GM19397 (cell line): ENCODE results near the gene LRP1B.
"Not testable (repeated sequence)": the region's sequence is repeated elsewhere in the genome, so short reads cannot be mapped to it uniquely, and the experiment has no call there.

Experiments
- ATAC-seq: cut with Tn5 transposase; IDR thresholded peaks from one replicate; pipeline ENCODE4 v1.9.1; 2021; ENCODE audit warnings: mild to moderate bottlenecking, moderate library complexity; ENCODE audit not compliant: unreplicated experiment

The LRP1B gene

DNA sequence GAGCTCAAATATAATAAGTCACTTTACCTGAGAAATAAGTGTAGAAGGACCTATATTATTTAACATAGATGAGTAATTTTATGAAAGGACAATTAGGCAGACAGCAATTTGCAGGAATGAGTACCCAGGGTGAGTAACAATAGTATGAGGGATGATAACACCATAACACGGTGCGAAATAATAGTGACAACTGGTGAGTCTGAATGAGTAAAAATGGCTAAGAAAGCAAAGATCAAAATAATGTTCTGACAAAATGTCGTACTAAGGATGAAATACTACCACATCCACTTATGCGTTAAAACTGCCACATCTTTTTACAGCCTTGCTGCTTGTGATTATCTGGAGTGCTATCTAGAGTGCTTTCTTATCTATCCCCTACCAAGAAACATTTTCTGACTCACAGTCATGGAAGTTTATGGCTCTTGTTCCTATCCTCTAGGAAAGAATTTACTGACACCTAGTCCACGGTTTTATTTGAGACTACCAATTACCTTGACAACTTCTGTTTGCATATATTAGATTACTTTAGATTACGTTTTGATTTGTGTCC, 929.7 kb downstream of the LRP1B start:
- no peak for ATAC-seq

GRCh38 chr2:141200191-141200590, 930.6 kb downstream of the LRP1B start:
- no peak for ATAC-seq

- ATAC-seq, result no peak
Measured at GRCh38 chr2:141199711-141200110, 931.1 kb downstream of the LRP1B start.

DNA sequence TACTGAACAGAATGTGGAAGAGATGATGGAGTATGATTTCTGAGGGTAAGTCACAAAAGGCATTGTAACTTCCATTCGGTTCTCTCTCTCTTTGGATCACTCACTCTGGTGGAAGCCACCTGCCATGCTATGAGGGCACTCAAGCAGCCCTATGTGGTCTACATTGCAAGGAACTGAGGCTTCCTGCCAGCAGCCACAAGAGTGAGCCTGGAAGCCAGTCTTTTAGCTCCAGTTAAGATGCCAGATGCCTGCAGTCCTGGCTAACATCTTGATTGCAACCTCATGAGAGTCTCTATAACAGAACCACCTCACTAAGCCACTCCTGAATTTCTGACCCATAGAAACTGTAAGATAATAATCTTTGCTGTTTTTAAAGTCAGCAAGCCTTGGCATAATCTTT, 935.7 kb downstream of the LRP1B start:
- no peak for ATAC-seq

- ATAC-seq, result no peak
Measured at GRCh38 chr2:141187075-141187439, 943.8 kb downstream of the LRP1B start.

- ATAC-seq, result no peak
Measured at GRCh38 chr2:141186413-141187074, 944.3 kb downstream of the LRP1B start.

DNA sequence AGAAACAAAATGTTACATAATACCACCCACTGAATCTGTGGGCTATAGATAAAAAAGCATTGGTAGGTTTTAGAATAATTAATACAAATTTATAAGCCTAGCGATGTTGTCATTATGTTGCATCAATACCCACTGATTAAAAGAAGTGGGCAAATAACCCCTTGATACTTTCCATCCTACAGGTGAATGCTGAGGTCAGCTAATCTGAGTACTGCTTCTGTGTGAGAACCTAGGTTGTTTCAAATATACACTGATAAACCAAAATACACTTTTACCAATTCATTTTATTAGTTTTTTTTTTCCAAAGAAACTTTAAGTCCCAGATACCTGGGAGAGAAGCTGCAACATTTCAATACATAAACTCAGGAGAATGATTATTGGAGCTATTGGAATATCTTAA, 948.6 kb downstream of the LRP1B start:
- no peak for ATAC-seq

GRCh38 chr2:141169117-141169516, 961.7 kb downstream of the LRP1B start:
- ATAC-seq, result not testable (repeated sequence)

- ATAC-seq, result no peak
Measured at GRCh38 chr2:141162314-141162713, 968.5 kb downstream of the LRP1B start.

- no peak for ATAC-seq
Measured at GRCh38 chr2:141151611-141152286, 979.1 kb downstream of the LRP1B start.

DNA sequence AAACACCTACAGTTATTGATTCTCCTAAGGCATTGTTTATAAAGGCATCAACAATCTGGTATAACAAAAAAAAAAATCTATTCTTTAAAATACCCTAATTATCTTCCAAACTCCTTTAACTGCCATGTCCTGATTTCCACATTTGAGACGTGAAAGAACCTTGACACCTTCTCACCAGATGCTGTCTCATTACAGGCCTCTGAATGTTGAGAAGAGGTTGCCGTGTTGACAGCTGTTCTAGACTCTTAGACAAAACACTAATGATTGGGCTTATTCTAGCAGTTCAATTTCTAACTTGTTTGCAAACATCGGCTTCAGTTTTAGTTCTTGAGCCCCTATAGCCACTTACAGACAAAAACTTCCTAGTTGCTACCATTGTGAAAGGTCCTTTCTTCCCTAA, 988.8 kb downstream of the LRP1B start:
- no peak for ATAC-seq

GRCh38 chr2:141137122-141137693, 993.6 kb downstream of the LRP1B start:
- no peak for ATAC-seq

- ATAC-seq, result no peak
Measured at GRCh38 chr2:141133883-141134282, 996.9 kb downstream of the LRP1B start.

- no peak for ATAC-seq
Measured at GRCh38 chr2:141125432-141125831, 1005.4 kb downstream of the LRP1B start.

DNA sequence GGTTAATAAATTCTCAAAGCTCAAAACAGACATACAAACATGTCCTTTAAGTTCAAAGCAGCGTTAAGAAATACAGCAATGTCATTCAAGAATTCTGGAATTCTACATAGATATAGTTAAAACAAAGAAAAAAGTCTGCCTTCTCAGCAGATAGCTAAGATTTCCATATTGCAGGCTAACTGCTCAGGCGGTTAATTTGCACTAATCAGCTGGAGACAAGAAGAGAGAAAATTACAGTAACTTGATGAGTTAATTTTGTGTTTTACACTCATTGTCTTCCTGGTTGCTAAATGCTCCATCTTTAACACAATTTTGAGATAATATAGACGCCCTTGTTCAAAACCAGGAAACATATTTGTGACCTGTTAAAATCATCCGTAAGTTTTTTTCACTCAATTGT, 1012.0 kb downstream of the LRP1B start:
- no peak for ATAC-seq

DNA sequence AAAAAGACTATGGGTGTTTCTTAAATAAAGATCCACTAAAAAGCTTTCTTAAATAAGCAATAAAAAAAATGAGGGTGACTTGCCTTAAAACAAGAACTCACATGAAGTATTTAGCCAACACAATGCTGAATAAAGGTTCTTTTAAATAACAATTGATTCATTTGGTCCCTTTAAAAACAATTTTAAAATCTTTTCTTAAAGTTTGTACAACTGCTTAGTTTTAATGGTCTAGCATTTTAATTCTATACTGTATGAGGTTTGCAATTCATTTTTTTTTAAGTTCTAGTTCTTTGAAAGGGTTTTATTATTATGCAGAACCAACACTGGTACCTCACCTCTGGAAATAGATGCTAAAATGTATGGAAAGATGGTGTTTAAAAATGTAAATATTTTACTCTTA, 1017.5 kb downstream of the LRP1B start:
- ATAC-seq, result no peak

DNA sequence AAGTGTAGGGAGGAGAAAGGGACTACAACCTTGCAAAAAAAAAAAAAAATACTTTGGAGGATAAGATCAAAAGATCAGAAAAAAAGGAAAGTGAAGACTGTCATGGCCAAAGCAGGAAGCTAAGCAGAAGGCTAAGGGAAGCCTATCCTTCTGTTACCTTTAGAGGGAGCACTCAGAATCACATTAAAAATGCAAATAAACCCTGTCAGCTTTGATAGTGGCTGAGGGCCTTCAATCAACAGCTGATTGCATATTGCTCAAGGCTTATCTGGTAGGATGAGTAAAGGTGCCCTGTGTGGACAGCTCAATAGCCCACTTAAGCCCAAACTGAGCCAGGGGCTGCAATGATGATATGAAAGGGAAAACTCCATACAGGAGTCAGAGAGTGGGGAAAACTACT, 1021.2 kb downstream of the LRP1B start:
- no peak for ATAC-seq

DNA sequence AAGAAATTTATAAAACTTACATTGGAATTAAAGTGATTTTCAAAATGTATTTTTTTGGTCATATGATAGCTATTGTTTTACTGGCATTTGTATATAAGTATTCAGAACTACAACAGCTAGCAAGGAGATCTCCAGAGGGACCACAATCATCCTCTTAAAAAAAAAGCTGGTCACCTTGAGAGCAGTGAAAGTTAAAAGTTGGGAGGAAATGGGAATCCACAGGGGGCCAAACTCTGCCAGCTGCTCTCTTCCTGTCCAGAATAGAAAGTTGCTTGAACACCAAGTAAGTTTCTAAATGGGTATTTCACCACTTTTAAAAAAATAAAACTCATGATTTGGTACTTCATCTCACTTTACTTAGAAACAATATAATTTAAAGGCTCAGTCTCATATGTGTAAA, 1025.1 kb downstream of the LRP1B start:
- no peak for ATAC-seq

DNA sequence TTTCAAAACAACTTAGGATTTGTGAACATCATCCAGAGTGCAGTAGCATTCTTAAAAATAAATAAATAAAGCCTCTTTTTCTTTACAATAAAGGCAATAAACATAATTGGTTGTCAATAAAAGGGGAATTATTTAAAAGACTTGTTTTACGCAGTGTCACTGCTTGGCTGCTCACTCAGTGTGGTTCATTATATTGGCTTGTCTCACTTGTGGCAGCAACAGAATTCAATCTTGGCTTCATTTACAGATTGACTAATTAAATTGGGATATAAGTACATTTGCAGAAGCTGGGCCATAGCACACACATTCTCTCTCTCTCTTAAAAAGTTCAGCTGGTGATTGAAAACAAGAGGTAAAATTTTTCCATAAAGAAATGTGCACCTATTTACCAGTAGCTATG, 1027.6 kb downstream of the LRP1B start:
- ATAC-seq, result no peak

DNA sequence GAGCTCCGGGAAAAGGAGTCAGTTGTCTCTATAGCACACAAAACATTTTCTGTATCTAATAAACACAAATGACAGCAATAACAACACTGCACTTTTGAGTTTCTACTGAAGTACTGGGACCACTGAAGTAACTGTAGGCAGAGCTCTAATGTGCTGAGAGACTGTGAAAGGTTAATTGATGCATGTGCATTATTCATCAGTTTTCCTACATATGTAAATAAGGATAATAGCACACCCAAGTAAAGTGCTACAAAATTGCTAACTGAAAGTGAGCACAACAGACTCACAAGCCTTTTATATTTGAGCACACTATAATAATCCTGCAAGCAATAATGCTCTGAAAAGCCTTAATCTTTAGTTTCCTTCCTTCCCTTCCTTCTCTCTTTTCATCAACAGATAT, 1051.6 kb downstream of the LRP1B start:
- no peak for ATAC-seq

DNA sequence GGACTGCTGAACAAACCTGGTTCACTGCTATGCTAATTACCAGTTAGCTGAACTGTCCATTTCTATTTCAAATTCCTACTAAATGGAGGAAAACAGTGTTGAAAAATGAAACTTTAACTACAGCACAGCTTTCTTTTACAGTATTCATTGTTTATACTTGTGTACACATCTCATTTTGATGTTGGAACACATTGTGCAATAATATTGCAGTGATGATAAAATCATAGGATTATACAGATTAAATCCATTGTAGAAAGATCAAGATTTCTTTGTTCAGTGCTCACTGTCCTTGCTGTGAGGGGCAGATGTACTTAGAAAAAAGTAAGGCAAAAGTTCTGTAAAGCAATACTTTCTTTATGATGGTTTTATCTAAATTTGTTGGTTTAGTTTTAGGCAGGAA, 1055.1 kb downstream of the LRP1B start:
- ATAC-seq, result no peak

DNA sequence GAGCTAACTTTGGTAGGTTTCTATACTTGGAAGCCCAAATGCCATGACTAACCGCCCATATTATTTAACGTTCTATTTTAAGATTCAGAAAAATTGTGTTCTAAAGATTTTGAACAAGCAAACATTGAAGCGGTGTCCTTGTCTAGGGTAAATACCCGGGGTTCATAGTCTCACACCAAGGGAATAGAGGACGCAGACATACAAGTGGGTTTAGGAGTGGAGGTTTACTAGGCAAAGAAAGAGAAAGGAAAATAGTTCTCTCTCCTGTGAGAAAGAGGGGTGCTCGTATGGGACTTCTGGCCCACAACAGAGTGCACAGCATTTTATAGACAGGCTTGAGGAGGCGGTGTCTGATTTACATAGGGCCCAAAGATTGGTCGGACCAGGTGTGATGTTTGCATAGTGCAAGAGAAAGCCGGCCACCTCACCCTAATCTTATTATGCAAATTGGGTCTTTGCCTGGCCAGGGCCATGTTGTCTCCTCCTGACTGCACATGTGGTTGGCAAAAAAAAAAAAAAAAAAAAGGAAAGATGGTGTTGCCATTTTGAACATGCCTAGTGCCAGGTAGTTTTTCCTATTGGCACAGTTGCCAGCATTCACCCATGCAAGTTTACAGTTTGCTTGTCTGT, 1062.6 kb downstream of the LRP1B start:
- no peak for ATAC-seq
